OCI-LY1 (cell line): ENCODE measurements around the gene RALGDS.

ENCODE experiments used
- H2AFZ ChIP-seq: fragments of 200-600 bp; sonication (generic), shearing (Covaris generic); 2 replicates; pipeline ENCODE4 v1.6.0; 2014; ENCODE audit warnings: antibody characterized with exemption, mild to moderate bottlenecking, low read length
- H3F3A ChIP-seq: fragments of 200-600 bp; sonication (generic), shearing (Covaris generic); 2 replicates; pipeline ENCODE4 v1.6.0; 2014; ENCODE audit warnings: mild to moderate bottlenecking, antibody characterized with exemption, low read length, moderate library complexity; ENCODE audit not compliant: insufficient read depth
- H3K27ac ChIP-seq: fragments of 200-600 bp; sonication (generic); 2 replicates; pipeline ENCODE4 v1.5.1; 2014; ENCODE audit warnings: low read length, mixed run types, mild to moderate bottlenecking, low read depth; ENCODE audit not compliant: poor library complexity, severe bottlenecking
- H3K27me3 ChIP-seq: fragments of 200-600 bp; sonication (generic); 2 replicates; pipeline ENCODE4 v1.6.0; 2014; ENCODE audit warnings: antibody characterized with exemption, mild to moderate bottlenecking, low read length, moderate library complexity; ENCODE audit not compliant: insufficient read depth
- H3K36me3 ChIP-seq: fragments of 200-600 bp; sonication (generic); 2 replicates; pipeline ENCODE4 v1.6.1; 2014; ENCODE audit warnings: mild to moderate bottlenecking, antibody characterized with exemption, low read length, moderate library complexity, mixed read lengths; ENCODE audit not compliant: insufficient read depth
- H3K4me1 ChIP-seq: fragments of 200-600 bp; sonication (generic); 2 replicates; pipeline ENCODE4 v1.5.1; 2014; ENCODE audit warnings: mild to moderate bottlenecking, low read length, moderate library complexity; ENCODE audit not compliant: insufficient read depth, severe bottlenecking
- H3K4me2 ChIP-seq: fragments of 200-600 bp; sonication (generic), shearing (Covaris generic); 2 replicates; pipeline ENCODE4 v1.6.1; 2014; ENCODE audit warnings: low read length
- H3K4me3 ChIP-seq: fragments of 200-600 bp; sonication (generic); 2 replicates; pipeline ENCODE4 v1.5.1; 2014; ENCODE audit warnings: low read length, low read depth, mild to moderate bottlenecking, mixed read lengths; ENCODE audit not compliant: poor library complexity, severe bottlenecking
- H3K79me2 ChIP-seq: fragments of 200-600 bp; shearing (Covaris generic); 2 replicates; pipeline ENCODE4 v1.6.1; 2016; ENCODE audit warnings: mixed run types, low read length, mixed read lengths; ENCODE audit not compliant: insufficient read depth
- H3K9ac ChIP-seq: fragments of 200-600 bp; sonication (generic), shearing (Covaris generic); 2 replicates; pipeline ENCODE4 v1.6.1; 2014; ENCODE audit warnings: mild to moderate bottlenecking, low read length, mixed read lengths
- H3K9me2 ChIP-seq: fragments of 200-600 bp; sonication (generic), shearing (Covaris generic); 2 replicates; pipeline ENCODE4 v1.6.1; 2014; ENCODE audit warnings: low read depth, mild to moderate bottlenecking, low read length, mixed read lengths
- H3K9me3 ChIP-seq: fragments of 200-600 bp; shearing (Covaris generic); 2 replicates; pipeline ENCODE4 v1.6.1; 2014; ENCODE audit warnings: low read length, mixed read lengths
- H4K20me1 ChIP-seq: fragments of 200-600 bp; sonication (generic), shearing (Covaris generic); 2 replicates; pipeline ENCODE4 v1.6.0; 2016; ENCODE audit warnings: mild to moderate bottlenecking, low read length; ENCODE audit not compliant: insufficient read depth
- CTCF ChIP-seq: fragments of 200-600 bp; sonication (generic), shearing (Covaris generic); IDR thresholded peaks from 2 replicates; pipeline ENCODE4 v1.5.1; 2017; ENCODE audit warnings: mild to moderate bottlenecking, antibody characterized with exemption, low read length, moderate library complexity, mixed read lengths
- EZH2 ChIP-seq: fragments of 200-600 bp; sonication (generic), shearing (Covaris generic); IDR thresholded peaks from 2 replicates; pipeline ENCODE4 v1.8.0; 2017; ENCODE audit warnings: borderline replicate concordance, mixed run types, mild to moderate bottlenecking, antibody characterized with exemption, low read length, moderate library complexity, mixed read lengths

The RALGDS gene

GRCh38 chr9:133131506-133131905, 10.5 kb upstream of the RALGDS start:
- no peak overlapping the region for H3K9ac ChIP-seq
- H3K9me2 ChIP-seq = no peaks in the 10 kb centered on the region
- no peak overlapping the region for H2AFZ ChIP-seq
- no peaks in the 10 kb centered on the region for H3K79me2 ChIP-seq
- H3K27me3 ChIP-seq = no peaks in the 10 kb centered on the region; the same call in 1 of the 2 replicates
- H3K4me2 ChIP-seq = no peak overlapping the region
- no peaks in the 10 kb centered on the region; the same call in 1 of the 2 replicates for H3K36me3 ChIP-seq
- H4K20me1 ChIP-seq = no peaks in the 10 kb centered on the region
- H3K4me3 ChIP-seq = no peak overlapping the region
- H3K9me3 ChIP-seq = no peaks in the 10 kb centered on the region
- H3F3A ChIP-seq = no peaks in the 10 kb centered on the region
- TF ChIP-seq EZH2 (no peak), CTCF (no peak)
- H3K4me1 ChIP-seq = peaks cover 14% of the 10 kb centered on the region
- H3K27ac ChIP-seq = no peak overlapping the region

- TF ChIP-seq CTCF (no peak), EZH2 (no peak)
- Histone ChIP-seq H2AFZ (no peak overlapping the region), H4K20me1 (no peaks in the 10 kb centered on the region), H3F3A (no peaks in the 10 kb centered on the region), H3K4me2 (no peak overlapping the region), H3K27me3 (no peaks in the 10 kb centered on the region; the same call in 1 of the 2 replicates), H3K79me2 (no peaks in the 10 kb centered on the region), H3K27ac (no peak overlapping the region), H3K36me3 (no peaks in the 10 kb centered on the region; the same call in 1 of the 2 replicates), H3K9me2 (no peaks in the 10 kb centered on the region), H3K9ac (no peak overlapping the region), H3K4me3 (no peak overlapping the region), H3K9me3 (no peaks in the 10 kb centered on the region), H3K4me1 (peaks cover 21% of the 10 kb centered on the region)
Observed at GRCh38 chr9:133130685-133131244, 9.7 kb upstream of the RALGDS start.

- no peak overlapping the region for H3K27ac ChIP-seq
- TF ChIP-seq CTCF (no peak), EZH2 (no peak)
- no peaks in the 10 kb centered on the region for H4K20me1 ChIP-seq
- no peaks in the 10 kb centered on the region for H3K9me2 ChIP-seq
- H3K79me2 ChIP-seq = no peaks in the 10 kb centered on the region
- no peaks in the 10 kb centered on the region; the same call in 1 of the 2 replicates for H3K36me3 ChIP-seq
- no peak overlapping the region for H3K9ac ChIP-seq
- no peaks in the 10 kb centered on the region; the same call in 1 of the 2 replicates for H3K27me3 ChIP-seq
- no peak overlapping the region for H2AFZ ChIP-seq
- no peak overlapping the region for H3K4me2 ChIP-seq
- no peaks in the 10 kb centered on the region for H3K9me3 ChIP-seq
- peaks cover 19% of the 10 kb centered on the region for H3K4me1 ChIP-seq
- no peak overlapping the region for H3K4me3 ChIP-seq
- H3F3A ChIP-seq = no peaks in the 10 kb centered on the region
Observed at GRCh38 chr9:133129001-133129795, 8.2 kb upstream of the RALGDS start.
